ENCODE data around the gene DDX5. TPM values are rescaled to one million over a fixed set of nuclear protein-coding genes. Genes with fewer than 3 reads are reported as not detected.
A peak's percentile ranks its signal among the peaks of the same experiment; 100 is the strongest.

Gene DDX5
- total RNA-seq: 259 and 342 TPM in 2 replicates

DNA sequence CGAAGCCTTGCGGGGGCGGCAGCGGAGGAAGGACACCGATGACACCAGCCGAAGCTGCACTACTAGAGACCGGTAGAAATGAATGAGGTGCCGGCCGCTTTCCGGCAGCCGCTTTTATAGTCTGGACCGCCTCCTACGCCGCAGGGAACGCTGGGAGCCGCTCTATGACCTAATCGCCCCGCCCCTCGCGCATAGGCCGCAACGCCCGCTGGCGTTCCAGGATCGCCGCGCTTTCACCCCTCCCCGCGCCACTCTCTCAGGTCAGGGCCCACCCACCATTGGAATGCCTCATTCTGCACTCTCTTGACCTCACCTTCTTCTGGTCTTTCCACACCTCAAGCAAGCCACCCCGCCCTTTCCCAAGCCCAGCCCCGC lies at the start of gene DDX5:
Gene DDX5, minus strand, starts transcription at position 89 of the 375 bp plus-strand sequence. CDS start 170 bp downstream, outside the sequence.
- DNase-seq (ENCODE audit: low read depth in 2 of 2): peak; percentile 92 to 98

DNA sequence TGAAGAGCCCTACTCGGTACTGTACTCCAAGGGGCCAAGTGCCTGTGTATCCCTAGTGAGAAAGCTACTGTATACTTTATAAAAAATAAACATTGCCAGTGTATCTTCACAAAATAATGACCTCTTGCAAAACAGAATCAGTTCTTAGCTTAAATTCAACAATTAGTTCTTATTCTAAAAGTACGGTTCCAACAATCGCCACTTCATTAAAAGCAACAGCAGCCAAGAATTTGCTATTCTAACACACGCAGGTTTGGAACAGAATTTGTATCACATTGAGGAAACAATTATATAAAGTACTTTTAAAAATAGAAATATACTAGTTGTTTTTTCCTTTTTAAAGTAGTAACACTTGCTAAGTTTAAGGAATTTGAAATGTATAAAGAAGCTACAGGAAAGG lies 49.2 kb upstream of the DDX5 start:
- no peak for DNase-seq (ENCODE audit: low read depth in 2 of 2)

DNA sequence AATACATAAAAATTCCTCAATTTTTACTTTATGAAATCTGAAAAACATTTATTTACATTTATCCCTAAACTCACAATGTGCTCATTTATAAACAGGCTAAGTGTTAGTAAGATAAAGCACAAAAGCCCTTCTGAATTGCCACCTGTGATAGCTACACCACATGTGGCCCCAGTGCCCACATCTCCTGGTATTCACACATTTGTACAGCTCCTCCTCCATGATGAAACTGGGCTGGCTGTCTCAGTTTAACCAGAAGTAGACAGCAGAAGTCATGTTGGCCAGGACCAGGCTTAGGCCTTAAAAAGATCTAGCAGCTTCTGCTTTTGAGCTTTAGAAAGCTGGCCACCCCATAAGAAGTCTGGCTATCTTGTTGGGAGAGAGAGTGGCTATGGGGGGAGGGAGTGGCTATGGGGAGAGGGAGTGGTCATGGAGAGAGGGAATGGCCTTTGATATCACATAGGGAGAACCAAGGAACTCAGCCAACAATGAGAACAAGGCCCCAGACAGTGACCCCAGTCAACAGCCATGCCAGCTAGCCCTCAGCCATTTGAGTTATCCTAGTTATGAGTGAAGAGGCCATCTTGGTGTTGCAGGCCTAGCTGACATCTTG lies 48.0 kb upstream of the DDX5 start:
- no peak for DNase-seq (ENCODE audit: low read depth in 2 of 2)

DNA sequence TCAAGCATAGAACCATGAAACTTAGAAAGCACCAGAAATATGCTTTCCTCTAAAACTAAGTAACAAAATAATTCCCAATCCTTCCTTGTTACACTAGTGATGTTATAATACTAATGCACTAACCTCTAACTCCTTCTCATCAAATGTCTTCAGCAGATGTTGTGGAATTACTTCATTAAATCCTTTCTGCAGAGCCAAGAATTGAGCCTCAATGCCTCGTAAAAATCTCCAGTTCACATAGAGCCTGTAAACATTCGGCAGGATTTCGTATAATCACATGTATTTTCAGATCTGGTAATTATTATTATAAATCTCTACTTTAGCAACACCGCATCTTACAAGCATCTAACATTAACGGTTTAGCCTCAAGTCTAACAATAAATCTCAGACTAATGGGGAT lies 45.4 kb upstream of the DDX5 start:
- no peak for DNase-seq (ENCODE audit: low read depth in 2 of 2)

DNA sequence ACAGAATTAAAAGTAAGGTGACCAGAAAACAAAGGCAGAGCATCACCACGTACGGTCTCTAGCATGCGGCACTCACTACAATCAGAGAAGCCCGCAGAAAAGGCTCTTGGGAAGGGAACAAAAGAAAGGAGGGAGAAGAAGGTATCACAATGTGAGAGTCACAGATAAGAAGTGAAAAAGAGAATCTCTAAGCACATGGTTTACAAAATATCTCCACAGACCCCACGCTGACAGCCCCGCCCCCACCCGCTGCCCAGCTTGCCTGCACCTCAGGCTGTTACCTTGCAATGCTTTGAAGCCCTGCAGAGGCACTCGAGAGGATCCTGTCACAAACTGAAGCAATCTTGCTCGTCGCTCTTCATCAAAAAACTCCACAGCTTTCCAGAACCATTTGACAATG lies 41.2 kb upstream of the DDX5 start:
- no peak for DNase-seq (ENCODE audit: low read depth in 2 of 2)

DNA sequence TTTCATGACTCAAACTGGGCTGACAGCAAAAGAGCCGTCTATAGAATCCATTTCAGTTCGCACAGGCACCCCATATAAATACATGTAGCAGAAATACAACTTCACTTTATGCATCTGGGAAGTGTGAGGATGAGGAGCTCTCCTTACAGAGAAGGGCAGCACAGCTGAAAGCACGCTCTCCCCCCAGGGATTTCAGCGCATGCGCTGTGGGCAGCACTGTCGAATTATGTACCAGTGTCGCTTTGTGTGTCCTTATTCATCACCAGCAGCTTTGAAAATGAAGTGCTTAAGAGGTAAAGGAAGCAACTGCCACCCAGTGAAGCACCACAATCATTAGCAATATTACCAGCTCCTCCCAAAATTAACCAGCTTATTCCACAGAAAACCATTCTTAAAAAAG lies 40.6 kb upstream of the DDX5 start:
- no peak for DNase-seq (ENCODE audit: low read depth in 2 of 2)

DNA sequence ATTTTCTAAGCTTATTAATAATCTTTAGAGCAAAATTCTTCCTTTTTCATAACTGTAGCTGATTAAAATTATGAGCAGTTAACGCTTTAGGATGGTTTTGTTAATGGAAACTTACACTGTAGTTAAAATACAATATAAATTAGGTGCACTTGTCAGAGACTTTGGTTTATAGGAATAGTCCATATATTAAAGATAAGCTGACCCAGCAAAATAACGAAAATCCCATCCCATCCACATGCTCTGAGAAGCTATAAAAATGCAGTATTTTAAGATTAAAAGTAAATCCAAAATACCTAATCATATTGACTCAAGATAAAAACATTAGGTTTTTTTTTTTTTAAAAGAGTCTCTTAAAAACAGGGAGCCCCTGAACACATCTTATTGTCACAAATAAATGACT lies 38.7 kb upstream of the DDX5 start:
- DNase-seq (ENCODE audit: low read depth in 2 of 2): no peak

DNA sequence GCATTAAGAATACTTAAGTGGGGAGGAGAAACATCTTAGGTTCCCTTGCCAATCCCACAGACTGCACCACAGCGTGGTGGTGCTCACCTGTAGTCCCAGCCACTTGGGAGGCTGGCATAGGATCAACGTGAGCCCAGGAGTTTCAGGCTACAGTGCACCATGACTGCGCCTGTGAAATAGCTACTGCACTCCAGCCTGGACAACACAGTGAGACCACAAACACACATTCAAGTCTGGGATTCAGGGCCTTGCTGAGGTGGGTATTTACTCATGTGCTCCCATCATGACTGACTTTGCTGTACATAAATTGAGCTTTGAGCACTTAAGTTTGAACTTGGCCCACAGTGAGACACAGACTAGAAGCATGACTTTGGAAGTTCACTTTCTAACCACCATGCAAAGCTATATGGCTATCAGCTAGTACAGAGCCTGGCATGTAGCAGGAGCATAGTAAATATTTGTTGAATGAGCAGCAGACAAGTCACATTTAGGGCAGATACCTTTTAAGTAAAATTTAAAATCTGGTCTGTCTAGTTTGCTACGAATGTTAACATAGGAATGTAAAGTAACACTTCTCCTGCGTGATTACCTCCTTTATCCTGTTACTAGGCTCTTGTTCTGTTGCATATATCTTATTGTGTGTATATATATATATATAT lies 34.2 kb upstream of the DDX5 start:
- DNase-seq (ENCODE audit: low read depth in 2 of 2): no peak

DNA sequence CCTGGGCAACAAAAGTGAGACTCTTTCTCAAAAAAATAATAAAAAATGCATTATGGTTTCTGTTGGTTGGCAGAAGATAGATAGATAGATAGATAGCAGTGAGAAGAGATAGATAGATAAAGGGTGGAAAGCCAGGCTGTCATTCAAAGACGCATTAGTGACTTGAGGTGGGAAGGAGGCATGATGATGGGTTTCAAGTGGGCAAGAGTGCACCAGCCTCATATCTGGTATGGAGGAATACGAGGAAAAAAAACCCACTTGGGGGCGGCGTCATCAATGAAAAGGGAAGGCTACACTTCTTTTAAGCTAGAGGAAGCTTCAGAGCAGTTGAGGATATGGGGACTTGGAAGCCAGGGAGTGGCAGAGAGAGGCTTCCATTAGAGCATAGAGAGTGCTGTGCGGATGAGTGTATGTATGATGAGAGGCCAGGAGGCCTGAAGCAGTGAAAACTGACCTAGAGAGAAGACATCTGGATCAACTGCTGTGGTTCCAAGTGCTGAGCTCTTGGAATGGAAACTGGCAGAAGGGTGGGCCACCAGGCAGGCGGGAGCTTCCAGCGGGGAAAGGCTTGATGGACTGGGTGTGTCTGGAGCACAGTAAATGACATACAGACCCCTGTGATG lies 32.5 kb upstream of the DDX5 start:
- no peak for DNase-seq (ENCODE audit: low read depth in 2 of 2)

DNA sequence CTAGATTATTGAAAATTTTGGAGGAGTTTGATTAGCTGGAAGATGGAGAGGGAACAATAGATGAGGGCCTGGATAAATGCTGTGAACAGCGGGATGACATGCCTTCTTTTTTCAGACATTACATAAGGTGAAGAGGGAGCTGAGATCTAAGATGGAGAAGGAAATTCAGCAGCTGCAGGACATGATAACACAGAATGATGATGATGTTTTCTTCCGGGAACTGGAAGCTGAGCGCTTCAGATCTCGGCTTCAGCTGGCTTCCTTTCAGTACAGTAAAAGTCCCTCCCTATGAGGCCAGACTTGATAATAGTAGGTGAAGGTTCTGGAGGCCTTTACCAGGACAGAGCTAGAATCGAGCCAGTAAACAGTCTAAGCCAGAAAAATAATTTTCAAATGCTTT lies 31.4 kb upstream of the DDX5 start:
- no peak for DNase-seq (ENCODE audit: low read depth in 2 of 2)

DNA sequence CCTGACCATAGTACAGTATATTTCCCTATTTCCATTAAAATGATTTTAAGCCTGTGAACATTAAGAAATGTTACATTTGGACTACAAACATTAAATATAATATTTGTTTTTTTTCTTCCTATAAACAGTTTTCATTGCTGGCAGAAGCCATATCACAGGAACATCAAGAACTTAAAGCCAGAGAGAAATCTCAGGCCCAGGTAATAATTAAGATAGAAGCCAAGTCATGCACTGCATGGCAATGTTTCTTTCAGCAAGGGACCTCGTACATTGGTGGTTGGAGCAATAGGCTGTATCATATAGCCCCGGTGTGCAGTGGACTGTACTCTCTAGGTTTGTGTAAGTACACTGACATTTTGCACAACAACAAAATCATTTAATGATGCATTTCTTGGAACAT lies 30.8 kb upstream of the DDX5 start:
- no peak for DNase-seq (ENCODE audit: low read depth in 2 of 2)

DNA sequence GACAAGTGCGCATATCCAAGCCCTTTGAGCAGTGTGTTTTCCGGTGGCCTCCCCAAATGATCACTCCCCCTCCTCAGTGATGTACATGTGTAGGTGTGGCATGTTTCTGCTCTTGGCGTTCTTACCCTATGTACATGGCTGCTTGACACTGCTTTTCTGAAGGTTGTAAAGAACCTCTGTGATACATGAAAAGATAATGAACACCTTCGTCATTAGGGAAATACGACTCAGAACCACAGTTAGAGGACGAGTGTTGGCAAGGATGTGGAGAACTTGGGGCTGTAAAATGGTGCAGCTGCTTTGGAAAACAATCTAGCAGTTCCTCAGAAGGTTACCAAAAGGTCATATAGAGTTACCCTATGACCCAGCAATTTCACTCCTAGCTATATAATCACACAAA lies 29.3 kb upstream of the DDX5 start:
- DNase-seq (ENCODE audit: low read depth in 2 of 2): peak in 1 of 2 donors; percentile 2

DNA sequence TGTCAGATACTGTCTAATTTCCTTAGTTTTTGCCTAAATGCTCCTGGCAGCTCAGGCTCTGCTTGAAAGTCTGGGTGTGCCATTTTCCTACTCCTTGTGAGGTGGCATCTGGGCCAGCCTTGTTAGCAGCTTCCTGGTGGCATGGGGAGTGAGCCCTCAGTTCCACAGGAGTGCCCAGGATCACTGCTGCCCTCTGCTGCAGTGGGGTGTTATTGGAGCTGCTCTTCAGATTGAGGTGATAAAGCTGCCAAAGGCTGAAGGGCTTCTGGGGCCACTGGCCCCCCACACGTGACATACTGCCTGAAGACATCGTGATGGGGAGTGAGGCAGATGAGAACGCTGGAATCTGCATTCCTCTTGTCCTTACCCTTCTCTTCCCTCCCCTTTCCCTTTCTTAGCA lies 28.1 kb upstream of the DDX5 start:
- DNase-seq (ENCODE audit: low read depth in 2 of 2): peak in 1 of 2 donors; percentile 31

DNA sequence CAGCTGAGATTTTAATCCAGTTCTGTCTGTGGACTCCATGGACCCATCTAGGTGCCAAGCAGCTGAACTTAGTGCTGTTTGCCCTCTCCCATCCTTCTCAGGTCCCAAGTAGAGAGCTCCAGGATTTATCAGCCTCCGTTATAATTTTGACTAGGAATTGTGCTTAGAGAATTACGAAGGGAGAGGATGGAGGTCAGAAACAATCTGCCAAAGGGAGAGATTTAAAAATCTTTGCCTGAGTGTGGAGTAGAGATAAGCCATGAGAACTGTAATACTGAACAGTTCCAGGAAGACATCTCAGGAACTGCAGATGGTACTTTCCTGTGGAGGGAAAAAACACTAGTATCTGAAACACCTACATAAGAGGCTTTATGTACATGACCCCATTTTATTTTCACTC lies 27.7 kb upstream of the DDX5 start:
- no peak for DNase-seq (ENCODE audit: low read depth in 2 of 2)

DNA sequence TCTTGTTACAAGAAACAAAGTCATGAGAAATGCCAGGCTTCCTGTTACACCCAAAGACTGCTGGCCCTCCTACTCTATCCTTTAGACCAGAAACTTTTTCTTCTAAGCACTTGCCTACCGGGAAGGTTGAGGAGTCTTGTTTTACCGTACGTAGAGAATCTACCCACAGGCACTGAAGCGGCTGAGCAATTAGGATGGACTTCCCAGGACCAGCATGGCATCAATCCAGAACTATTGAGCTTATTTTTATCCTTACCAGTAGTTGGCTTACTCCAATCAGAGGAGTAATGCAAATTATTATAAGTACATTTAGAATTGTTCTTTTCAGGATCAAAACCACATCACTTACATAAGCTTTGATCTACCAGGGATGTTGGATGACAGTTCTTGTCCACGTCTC lies 26.3 kb upstream of the DDX5 start:
- DNase-seq (ENCODE audit: low read depth in 2 of 2): no peak

DNA sequence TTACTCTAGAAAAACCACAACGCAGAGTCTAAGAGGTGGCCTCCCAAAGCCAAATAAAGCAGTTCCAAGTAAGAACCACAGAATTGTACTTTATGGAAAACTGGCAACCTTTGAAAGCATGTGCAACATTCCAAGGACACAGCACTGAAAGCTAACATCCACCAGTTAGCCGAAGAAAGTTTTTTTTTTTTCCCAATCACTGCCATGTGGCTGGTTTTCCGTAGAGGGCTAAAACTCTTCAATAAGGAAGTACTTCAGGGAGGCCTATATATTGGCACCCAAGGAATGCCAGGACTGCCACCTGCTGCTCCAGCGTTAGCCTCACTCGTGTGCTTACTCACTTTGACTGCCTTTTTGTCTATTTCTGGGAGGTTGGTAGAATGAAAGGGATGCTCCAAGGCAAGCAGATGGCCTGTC lies 25.9 kb upstream of the DDX5 start:
- DNase-seq (ENCODE audit: low read depth in 2 of 2): no peak

DNA sequence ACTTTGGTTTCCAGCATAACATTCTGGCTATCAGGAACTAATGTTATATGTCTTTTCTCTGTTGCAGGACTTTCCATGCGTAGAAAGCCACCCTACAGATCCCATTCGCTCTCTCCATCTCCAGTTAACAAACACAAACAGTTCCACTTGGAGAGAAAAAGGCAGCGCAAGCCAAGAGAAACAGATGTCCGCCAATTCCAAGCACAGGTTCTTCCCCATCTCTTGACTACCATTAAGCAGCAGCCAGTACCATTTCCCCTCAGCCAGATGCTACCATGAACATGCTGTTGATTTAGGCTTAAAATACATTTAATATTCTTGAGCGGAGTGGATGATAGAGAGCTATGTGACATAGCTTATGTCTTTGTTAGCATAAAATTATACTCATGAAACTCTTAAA lies 23.1 kb upstream of the DDX5 start:
- DNase-seq (ENCODE audit: low read depth in 2 of 2): peak in 1 of 2 donors; percentile 13

DNA sequence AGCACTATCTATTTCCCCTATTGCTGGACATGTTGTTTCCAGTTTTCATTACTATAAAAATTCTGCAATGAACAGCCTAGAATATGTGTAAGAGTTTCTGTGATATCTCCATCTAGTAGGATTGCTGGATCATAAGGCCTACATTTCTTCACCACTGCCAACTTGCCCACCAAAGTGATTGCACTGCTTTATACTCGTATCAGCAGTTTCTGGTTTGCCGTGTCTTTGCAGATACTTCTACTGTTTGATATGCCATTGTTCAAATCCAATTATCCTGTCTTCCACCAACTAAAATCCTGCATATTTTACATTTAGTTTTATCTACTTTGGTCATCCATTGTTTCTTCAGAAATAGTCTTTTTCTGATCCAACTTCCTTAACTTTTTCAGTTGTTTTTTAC lies 21.8 kb upstream of the DDX5 start:
- DNase-seq (ENCODE audit: low read depth in 2 of 2): no peak

DNA sequence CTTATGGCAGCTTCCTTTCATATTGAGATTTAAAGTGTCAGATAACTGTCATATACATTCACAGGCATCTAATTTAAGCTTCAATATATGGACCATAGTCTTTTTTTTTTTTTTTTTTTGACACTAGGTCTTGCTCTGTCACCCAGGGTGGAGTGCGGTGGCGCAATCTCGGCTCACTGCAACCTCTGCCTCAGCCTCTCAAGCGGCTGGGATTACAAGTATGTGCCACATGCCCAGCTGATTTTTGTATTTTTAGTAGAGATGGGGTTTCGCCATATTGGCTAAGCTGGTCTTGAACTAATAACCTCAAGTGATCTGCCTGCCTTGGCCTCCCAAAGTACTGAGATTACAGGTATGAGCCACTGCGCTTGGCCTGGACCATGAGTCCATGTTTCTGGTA lies 14.3 kb upstream of the DDX5 start:
- DNase-seq (ENCODE audit: low read depth in 2 of 2): no peak

DNA sequence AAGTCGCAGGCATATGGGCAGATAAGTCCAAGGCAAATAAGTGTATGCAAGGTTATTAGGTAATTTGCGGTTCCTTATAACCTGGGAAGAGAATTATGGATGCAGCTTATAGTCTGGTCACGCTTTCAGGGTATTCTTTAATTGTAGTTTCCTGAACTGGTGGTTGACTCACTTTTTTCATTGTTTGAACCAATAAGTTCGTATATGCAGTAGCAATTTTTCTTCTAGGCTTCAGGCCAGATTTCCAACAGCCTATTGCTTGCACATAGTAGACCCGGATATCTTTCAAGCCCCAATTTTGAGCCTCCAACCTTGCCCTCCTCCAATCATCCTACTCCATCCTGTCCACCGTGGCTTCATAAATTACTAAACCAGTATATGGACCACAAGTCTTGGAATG lies 13.5 kb upstream of the DDX5 start:
- DNase-seq (ENCODE audit: low read depth in 2 of 2): peak in 1 of 2 donors; percentile 35

DNA sequence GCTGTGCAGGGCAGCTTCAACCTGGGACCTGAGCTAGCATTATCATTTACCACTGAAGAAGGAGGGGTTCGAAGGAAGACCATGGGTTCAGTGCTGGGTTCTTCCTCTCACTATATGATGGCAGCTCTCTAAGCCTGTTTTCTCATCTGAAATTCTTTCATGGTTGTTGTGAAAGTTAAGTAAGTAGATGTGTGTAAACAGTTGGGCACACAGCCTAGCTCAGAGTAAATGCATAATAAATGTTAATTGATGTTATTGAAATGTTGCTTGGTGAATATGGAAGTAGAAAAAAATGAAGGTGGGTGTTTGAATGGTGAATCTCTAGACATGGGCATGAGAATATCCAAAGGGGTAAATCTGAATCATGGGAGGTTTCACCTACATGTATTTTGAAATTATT lies 9.7 kb upstream of the DDX5 start:
- no peak for DNase-seq (ENCODE audit: low read depth in 2 of 2)

DNA sequence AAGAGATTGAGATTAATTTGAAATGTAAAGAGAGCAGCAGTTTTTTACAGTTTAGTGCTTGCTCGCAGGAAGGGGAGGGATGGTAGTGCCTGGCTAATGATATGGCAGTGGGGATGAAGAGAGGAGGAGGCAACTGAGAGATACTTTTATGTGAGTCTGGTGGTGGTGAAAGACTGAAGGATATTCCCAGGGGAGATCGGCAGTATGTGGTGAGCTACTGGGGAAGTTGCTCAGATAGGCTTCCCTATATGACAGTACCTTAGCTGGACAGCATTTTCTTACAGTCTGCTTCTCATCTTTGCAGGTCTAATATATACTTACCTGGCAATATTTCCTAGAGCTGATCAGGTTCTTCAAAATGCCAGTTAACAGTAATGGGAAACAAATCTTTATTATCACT lies 9.3 kb upstream of the DDX5 start:
- no peak for DNase-seq (ENCODE audit: low read depth in 2 of 2)

DNA sequence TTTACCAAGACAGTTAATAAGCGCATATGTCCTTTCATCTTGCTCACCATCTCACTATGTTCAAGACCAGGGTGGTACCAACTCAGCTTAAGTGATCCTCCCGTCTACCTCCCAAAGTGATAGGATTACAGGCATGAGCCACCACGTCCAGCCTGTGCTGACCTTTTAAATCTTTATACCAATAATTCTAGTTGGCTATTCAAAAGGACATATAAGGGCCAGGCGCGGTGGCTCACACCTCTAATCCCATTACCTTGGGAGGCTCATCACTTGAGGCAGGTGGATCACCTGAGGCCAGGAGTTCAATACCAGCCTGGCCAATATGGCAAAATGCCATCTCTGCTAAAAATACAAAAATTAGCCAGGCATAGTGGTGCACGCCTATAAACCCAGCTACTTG lies 3.1 kb upstream of the DDX5 start:
- no peak for DNase-seq (ENCODE audit: low read depth in 2 of 2)
